Ramos (cell line): Measurements from ENCODE around the gene C14orf39.
"Not testable (repeated sequence)": the region's sequence is repeated elsewhere in the genome, so short reads cannot be mapped to it uniquely, and the experiment has no call there.

ENCODE experiments used
- in situ Hi-C: fragments of 300-500 bp; cut with MboI; formaldehyde crosslinking; loops from one replicate; pipeline ENCODE4 v1.14.3; 2022; ENCODE audit warnings: low sequenced_read_pairs; ENCODE audit not compliant: unreplicated experiment

The C14orf39 gene

GRCh38 chr14:60502541-60502940 is 16.7 kb upstream of the C14orf39 start:
- in situ Hi-C loops, result no loop called here

DNA sequence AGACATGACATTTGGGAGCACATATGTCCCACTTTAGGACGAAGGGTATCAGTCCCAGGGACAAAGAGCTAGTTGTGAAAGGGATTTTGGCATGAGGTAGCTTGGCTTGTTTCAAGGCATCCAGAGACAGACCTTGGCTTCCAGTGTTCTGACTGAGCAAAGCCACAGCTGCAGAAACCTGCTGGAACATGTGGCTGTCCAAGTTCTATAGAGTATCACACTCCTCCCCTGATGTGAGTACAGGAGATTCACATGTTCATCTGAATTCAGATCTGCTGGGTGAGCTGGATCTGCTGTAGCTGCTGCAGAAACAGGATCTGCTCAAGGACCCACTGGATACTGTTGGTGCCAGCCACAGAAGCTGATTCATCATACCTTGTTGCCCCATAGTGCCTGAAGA is 10.1 kb upstream of the C14orf39 start:
- in situ Hi-C loops, result no loop called here

GRCh38 chr14:60490270-60490669 is 4.4 kb upstream of the C14orf39 start:
- in situ Hi-C loops, result no loop called here

- in situ Hi-C loops, result no loop called here
Observed at GRCh38 chr14:60488175-60488574, 2.3 kb upstream of the C14orf39 start.

DNA sequence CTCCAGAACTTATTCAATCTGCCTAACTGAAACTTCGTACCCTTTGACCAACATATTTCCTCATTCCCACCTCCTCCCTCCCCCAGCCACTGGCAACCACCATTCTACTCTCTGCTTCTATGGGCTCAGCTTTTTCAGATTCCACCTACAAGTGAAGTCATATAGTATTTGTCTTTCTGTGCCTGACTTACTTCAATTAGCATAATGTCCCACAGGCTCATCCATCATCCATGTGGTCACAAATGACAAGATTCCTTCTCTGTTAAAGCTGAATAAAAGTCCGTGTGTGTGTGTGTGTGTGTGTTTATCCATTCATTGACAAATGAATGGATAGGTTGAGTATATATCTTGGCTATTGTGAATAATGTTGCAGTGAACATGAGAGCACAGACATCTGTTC is 1.3 kb upstream of the C14orf39 start:
- in situ Hi-C loops, result no loop called here

GRCh38 chr14:60485057-60485597 is 736 bp downstream of the C14orf39 start:
- in situ Hi-C loops, result no loop called here

GRCh38 chr14:60482743-60483142 is 3.1 kb downstream of the C14orf39 start:
- in situ Hi-C loops, result no loop called here

DNA sequence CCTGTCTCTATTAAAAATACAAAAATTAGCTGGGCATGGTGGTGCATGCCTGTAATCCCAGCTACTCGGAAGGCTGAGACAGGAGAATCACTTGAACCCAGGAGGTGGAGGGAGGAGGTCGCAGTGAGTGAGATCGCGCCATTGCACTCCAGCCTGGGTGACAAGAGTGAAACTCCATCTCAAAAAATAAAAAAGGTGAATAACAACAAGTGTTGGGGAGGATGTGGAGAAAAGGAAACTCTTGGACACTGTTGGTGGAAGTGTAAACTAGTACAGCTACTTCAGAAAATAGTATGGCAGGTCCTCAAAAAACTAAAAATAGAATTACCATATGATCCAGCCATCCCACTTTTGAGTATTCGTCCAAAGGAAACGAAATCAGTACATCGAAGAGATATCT is 5.6 kb downstream of the C14orf39 start:
- in situ Hi-C loops, result not testable (repeated sequence)

GRCh38 chr14:60455875-60456274 is 30.0 kb downstream of the C14orf39 start:
- in situ Hi-C loops, result no loop called here

GRCh38 chr14:60430276-60430675 is 55.6 kb downstream of the C14orf39 start:
- in situ Hi-C loops, result no loop called here

GRCh38 chr14:60420050-60420449 is 65.8 kb downstream of the C14orf39 start:
- in situ Hi-C loops, result no loop called here

DNA sequence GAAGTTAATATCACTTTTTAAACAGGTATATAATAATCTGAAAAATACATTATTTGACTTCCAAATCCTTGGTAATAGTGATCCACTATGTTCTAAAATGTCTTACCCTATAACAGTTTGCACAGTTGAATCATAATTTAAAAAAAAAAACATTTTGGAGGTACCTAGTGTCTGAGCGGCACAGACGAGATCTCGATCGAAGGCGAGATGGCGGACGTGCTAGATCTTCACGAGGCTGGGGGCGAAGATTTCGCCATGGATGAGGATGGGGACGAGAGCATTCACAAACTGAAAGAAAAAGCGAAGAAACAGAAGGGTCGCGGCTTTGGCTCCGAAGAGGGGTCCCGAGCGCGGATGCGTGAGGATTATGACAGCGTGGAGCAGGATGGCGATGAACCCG is 88.3 kb downstream of the C14orf39 start:
- in situ Hi-C loops, result not testable (repeated sequence)

GRCh38 chr14:60396718-60397343 is 89.0 kb downstream of the C14orf39 start:
- in situ Hi-C loops, result no loop called here
